ENCODE measurements around the gene PGM2L1.

Gene PGM2L1

DNA sequence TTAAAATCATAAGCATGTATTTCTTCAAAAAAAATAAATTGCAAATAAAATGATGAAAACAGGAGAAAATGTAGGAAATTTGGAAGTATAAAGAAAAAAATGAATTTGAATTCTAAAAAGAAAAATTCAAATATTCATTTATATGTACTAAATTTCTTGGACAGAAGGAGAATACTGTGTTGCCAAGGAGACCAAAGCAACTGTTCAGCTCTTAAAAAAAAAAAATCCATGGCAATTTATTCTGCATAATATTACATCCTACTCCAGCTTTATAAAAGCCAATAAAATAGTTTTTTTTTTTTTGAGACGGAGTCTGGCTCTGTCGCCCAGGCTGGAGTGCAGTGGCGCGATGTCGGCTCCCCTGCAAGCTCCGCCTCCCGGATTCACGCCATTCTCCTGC, 6.0 kb downstream of the PGM2L1 start:
- H3K27ac ChIP-seq (ENCODE audit: low read length), result no peak overlapping the region
- peaks cover 16% of the 10 kb centered on the region for H3K4me1 ChIP-seq (ENCODE audit: insufficient read depth, low read length)
- no peaks in the 10 kb centered on the region for H3K27me3 ChIP-seq (ENCODE audit: insufficient read depth, low read length)
- H3K9me3 ChIP-seq (ENCODE audit: insufficient read depth, low read depth, low read length), result no peaks in the 10 kb centered on the region
- H3K9ac ChIP-seq (ENCODE audit: low read depth, low read length), result no peak overlapping the region
- H3K4me3 ChIP-seq (ENCODE audit: low read length), result no peak overlapping the region
- H3K36me3 ChIP-seq (ENCODE audit: insufficient read depth, low read depth, low read length), result no peaks in the 10 kb centered on the region

DNA sequence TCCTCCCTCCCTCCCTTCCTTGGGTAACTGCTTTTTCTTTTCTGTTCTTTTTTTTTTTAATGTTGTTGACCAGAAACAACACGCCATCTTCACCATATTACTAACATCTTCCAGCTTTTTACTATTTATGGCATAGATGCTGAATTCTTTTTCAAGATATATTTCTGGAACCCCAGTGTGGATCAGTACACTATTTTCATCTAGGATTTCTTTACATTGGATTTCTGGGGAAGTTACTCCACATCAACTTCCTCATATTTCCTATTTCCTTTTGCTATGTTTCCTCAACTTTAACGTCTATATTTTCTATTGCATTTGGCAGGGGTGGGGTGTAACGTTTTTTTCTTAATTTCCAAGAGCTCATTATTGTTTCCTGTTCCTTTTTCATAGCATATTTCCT, 7.0 kb downstream of the PGM2L1 start:
- no peak overlapping the region for H3K4me3 ChIP-seq (ENCODE audit: low read length)
- no peaks in the 10 kb centered on the region for H3K36me3 ChIP-seq (ENCODE audit: insufficient read depth, low read depth, low read length)
- no peak overlapping the region for H3K27ac ChIP-seq (ENCODE audit: low read length)
- no peak overlapping the region for H3K9ac ChIP-seq (ENCODE audit: low read depth, low read length)
- H3K4me1 ChIP-seq (ENCODE audit: insufficient read depth, low read length), result peaks cover 25% of the 10 kb centered on the region
- H3K27me3 ChIP-seq (ENCODE audit: insufficient read depth, low read length), result no peaks in the 10 kb centered on the region
- no peaks in the 10 kb centered on the region for H3K9me3 ChIP-seq (ENCODE audit: insufficient read depth, low read depth, low read length)

DNA sequence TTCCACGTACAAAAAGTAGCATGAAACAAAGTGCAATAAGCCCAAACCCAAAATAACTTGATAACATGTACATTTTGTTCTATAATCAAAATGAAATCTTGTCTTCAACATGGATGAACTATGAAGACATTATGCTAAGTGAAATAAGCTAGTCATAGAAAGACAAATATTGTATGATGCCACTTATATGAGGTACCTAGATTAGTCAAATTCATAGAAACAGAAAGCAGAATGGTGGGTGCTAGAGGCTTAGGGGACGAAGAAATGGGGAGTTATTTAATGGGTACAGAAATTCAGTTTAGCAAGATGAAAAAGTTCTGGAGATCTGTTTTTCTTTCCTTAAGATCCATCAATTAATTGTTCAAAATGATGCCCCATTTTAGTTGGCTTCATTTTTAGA, 7.5 kb downstream of the PGM2L1 start:
- Histone ChIP-seq H3K9me3 (ENCODE audit: insufficient read depth, low read depth, low read length) (no peaks in the 10 kb centered on the region), H3K4me3 (ENCODE audit: low read length) (no peak overlapping the region), H3K27me3 (ENCODE audit: insufficient read depth, low read length) (no peaks in the 10 kb centered on the region), H3K4me1 (ENCODE audit: insufficient read depth, low read length) (peaks cover 25% of the 10 kb centered on the region), H3K27ac (ENCODE audit: low read length) (no peak overlapping the region), H3K9ac (ENCODE audit: low read depth, low read length) (no peak overlapping the region), H3K36me3 (ENCODE audit: insufficient read depth, low read depth, low read length) (no peaks in the 10 kb centered on the region)

DNA sequence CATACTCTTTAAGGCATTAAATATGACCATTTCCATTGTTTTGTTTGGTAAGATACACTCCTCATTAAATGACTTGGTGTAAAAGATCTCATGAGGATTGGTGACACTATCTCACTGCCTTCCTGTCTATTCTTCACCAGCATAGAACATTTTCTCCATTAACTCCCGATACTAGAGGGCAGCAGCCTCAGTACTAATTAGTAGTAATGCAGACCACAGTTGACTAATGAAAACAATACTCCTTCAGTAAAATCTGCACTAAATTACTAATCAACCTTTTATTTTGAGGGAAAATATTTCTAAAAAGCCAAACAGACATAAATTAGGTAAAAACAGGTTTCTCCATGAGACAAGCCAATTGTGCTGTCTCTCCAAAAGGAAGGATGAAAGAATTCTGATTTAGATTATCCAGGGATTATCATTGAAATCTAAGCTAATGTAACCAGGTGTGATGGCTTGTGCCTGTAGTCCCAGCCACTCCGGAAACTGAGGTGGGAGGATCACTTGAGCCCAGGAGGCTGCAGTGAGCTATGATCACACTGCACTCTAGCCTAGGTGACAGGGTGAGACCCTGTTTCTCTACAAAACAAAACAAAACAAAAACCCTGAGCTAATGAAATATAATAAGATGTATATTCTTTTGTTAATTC, 9.4 kb downstream of the PGM2L1 start:
- no peak overlapping the region; the same call in 1 of the 2 replicates for H3K9ac ChIP-seq (ENCODE audit: low read depth, low read length)
- H3K4me1 ChIP-seq (ENCODE audit: insufficient read depth, low read length), result peaks cover 28% of the 10 kb centered on the region
- no peak overlapping the region for H3K4me3 ChIP-seq (ENCODE audit: low read length)
- H3K36me3 ChIP-seq (ENCODE audit: insufficient read depth, low read depth, low read length), result no peaks in the 10 kb centered on the region
- no peaks in the 10 kb centered on the region for H3K27me3 ChIP-seq (ENCODE audit: insufficient read depth, low read length)
- H3K9me3 ChIP-seq (ENCODE audit: insufficient read depth, low read depth, low read length), result no peaks in the 10 kb centered on the region
- H3K27ac ChIP-seq (ENCODE audit: low read length), result no peak overlapping the region

DNA sequence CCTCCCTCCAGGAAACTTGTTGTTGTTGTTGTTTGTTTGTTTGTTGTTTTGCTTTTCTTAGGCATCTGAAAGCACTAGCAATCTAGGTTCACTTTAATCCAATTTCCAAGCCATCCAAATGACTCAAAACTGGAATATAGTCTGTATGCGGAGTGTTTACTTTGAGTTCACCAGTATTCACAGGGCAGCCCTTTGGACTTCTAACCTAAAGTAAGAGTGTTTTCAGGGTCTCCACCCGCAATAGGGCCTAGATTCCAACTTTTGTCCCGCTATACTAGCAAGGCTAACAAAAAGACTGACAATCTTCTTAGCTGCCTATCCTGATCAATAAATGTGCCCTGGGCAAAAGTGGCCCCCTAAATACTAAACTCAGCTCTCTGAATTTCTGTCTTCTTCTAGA, 13.6 kb downstream of the PGM2L1 start:
- Histone ChIP-seq H3K4me3 (ENCODE audit: low read length) (no peak overlapping the region), H3K9me3 (ENCODE audit: insufficient read depth, low read depth, low read length) (no peaks in the 10 kb centered on the region), H3K36me3 (ENCODE audit: insufficient read depth, low read depth, low read length) (no peaks in the 10 kb centered on the region), H3K27ac (ENCODE audit: low read length) (no peak overlapping the region), H3K4me1 (ENCODE audit: insufficient read depth, low read length) (peaks cover 28% of the 10 kb centered on the region), H3K9ac (ENCODE audit: low read depth, low read length) (no peak overlapping the region), H3K27me3 (ENCODE audit: insufficient read depth, low read length) (no peaks in the 10 kb centered on the region)

DNA sequence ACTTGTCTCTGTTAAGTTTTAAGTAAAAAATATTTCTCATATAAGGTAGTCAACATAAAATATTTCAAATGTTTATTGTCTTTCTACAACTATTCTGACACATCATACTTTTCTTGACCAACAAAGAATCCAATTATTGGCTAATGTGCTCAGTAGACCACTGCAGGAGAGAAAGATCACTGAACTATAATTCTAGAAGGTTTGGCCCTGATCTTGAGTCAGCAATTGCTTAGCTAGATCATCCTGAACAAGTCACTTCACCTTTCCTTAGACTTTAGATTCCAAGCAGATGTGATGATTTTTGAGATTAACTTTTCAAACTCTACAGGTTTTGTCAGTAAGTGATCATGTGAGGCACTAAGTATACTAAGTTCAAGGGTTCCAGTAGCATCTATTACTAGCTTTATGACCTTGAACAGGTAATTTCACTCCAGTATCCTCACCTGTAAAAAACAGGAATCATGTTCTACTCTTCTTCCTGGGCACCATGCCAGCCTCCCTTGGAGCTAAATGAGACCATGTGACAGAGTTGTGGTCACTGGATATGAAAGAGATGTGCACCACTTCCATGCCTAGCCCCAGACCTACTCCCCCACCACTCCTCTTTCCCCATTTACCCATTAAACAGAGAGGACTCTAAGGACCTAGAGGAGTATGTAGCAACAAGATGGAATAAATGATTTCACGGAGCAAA, 17.3 kb downstream of the PGM2L1 start:
- Histone ChIP-seq H3K27ac (ENCODE audit: low read length) (no peak overlapping the region), H3K4me1 (ENCODE audit: insufficient read depth, low read length) (0 out of 2 replicates have a peak, but pooled peaks cover 4% of the 10 kb centered on the region), H3K9ac (ENCODE audit: low read depth, low read length) (no peak overlapping the region), H3K36me3 (ENCODE audit: insufficient read depth, low read depth, low read length) (no peaks in the 10 kb centered on the region), H3K4me3 (ENCODE audit: low read length) (no peak overlapping the region), H3K9me3 (ENCODE audit: insufficient read depth, low read depth, low read length) (no peaks in the 10 kb centered on the region), H3K27me3 (ENCODE audit: insufficient read depth, low read length) (no peaks in the 10 kb centered on the region)

DNA sequence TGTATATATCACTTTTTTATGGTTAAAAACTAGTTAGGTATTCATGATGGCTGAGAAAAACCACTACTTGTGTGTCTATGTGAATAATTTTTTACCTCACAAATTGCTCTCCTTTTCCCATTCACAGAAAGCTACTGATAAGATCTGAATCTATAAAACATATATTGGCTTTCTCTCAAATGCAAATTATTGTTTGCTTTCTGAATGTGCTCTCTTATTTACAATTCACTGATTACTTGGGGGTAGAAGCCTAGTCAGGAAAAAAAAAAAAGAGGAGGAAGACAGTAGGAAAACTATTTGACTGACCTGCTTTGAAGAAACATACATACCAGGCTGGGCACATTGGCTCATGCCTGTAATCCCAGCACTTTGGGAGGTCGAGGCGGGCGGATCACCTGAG, 20.5 kb downstream of the PGM2L1 start:
- no peak overlapping the region for H3K9ac ChIP-seq (ENCODE audit: low read depth, low read length)
- no peak overlapping the region for H3K4me3 ChIP-seq (ENCODE audit: low read length)
- H3K27me3 ChIP-seq (ENCODE audit: insufficient read depth, low read length), result no peaks in the 10 kb centered on the region
- no peaks in the 10 kb centered on the region for H3K36me3 ChIP-seq (ENCODE audit: insufficient read depth, low read depth, low read length)
- H3K27ac ChIP-seq (ENCODE audit: low read length), result no peak overlapping the region
- H3K9me3 ChIP-seq (ENCODE audit: insufficient read depth, low read depth, low read length), result no peaks in the 10 kb centered on the region
- no peaks in the 10 kb centered on the region; the same call in 1 of the 2 replicates for H3K4me1 ChIP-seq (ENCODE audit: insufficient read depth, low read length)

DNA sequence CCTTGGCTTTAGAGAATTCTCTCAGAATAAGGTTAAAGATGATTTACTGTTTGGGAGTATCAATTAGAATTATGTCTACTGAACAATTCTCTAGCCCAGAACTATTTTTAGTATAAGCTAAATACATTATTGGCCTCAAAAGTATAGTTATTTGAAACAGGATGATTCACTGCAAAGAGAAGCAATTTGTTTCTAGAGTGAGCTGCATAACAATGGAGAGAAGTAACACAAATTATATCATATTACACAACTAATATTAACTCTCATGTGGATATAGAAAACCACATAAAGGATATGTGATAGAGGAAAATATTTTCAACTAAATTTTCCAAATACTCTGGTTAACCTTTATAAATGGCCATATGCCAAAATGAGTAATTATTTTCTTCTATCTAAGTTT, 24.9 kb downstream of the PGM2L1 start:
- Histone ChIP-seq H3K4me3 (ENCODE audit: low read length) (no peak overlapping the region), H3K36me3 (ENCODE audit: insufficient read depth, low read depth, low read length) (peaks cover 6% of the 10 kb centered on the region; the same call in 1 of the 2 replicates), H3K4me1 (ENCODE audit: insufficient read depth, low read length) (no peaks in the 10 kb centered on the region; the same call in 1 of the 2 replicates), H3K27ac (ENCODE audit: low read length) (no peak overlapping the region), H3K27me3 (ENCODE audit: insufficient read depth, low read length) (no peaks in the 10 kb centered on the region), H3K9me3 (ENCODE audit: insufficient read depth, low read depth, low read length) (no peaks in the 10 kb centered on the region), H3K9ac (ENCODE audit: low read depth, low read length) (no peak overlapping the region)

DNA sequence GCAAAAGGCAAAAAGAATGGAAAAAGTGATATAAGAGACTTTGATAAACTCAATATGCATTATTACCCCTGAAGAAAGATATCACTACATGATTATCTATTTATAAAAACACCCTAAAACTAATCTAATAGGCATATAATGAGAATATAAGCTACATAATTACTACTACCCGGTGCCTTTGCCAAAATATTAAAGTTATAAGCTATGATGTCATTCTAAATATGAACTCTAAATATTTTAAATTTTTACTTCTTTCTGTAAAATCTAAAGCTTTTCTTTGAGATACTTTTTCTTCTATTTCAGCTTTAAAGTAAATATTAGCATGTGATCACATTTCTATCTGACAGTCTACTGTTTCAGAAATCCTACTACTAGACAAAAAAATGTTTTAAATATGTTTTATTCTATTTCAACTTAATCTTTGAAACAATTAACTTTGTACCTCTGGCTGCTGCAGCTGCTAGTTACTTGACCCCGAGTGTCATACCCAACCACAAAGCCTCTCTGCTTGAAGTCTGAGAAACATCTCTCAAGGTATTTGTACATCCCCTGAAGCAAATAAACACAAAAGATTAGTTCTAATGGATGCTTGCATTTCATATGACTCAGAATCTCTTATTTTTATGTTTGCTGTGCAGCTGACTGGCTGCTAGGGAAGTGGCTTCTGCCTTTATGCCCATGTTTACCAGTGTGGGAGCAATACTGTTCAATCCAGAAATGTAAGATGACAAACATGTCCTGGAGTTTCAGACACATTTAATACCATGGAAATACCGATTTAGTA, 26.8 kb downstream of the PGM2L1 start:
- Histone ChIP-seq H3K4me1 (ENCODE audit: insufficient read depth, low read length) (no peaks in the 10 kb centered on the region; the same call in 1 of the 2 replicates), H3K36me3 (ENCODE audit: insufficient read depth, low read depth, low read length) (peaks cover 25% of the 10 kb centered on the region), H3K27me3 (ENCODE audit: insufficient read depth, low read length) (no peaks in the 10 kb centered on the region), H3K27ac (ENCODE audit: low read length) (no peak overlapping the region), H3K4me3 (ENCODE audit: low read length) (no peak overlapping the region), H3K9me3 (ENCODE audit: insufficient read depth, low read depth, low read length) (no peaks in the 10 kb centered on the region; the same call in 1 of the 2 replicates), H3K9ac (ENCODE audit: low read depth, low read length) (no peak overlapping the region)

DNA sequence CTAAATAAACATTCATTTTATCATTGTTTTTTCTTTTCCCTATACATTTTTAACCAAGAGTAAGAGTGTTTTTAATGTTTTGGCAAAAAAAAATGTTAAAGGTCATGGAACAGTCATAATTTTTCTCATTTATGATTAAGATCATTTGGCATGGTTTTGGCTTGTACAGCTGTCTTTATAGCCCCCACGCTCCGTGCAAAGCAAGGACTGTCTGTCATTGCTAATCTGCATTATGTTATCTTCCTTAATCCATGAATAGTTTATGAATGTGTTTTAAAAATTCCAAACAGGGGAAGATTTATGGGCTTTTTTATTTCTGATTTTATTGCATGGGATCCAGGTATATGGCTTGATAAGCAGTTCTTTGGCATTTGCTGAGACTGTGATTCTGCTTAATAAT, 28.1 kb downstream of the PGM2L1 start:
- H3K27ac ChIP-seq (ENCODE audit: low read length), result no peak overlapping the region
- H3K9ac ChIP-seq (ENCODE audit: low read depth, low read length), result no peak overlapping the region
- H3K4me1 ChIP-seq (ENCODE audit: insufficient read depth, low read length), result no peaks in the 10 kb centered on the region; the same call in 1 of the 2 replicates
- H3K9me3 ChIP-seq (ENCODE audit: insufficient read depth, low read depth, low read length), result no peaks in the 10 kb centered on the region; the same call in 1 of the 2 replicates
- no peaks in the 10 kb centered on the region for H3K27me3 ChIP-seq (ENCODE audit: insufficient read depth, low read length)
- peaks cover 27% of the 10 kb centered on the region for H3K36me3 ChIP-seq (ENCODE audit: insufficient read depth, low read depth, low read length)
- H3K4me3 ChIP-seq (ENCODE audit: low read length), result no peak overlapping the region

DNA sequence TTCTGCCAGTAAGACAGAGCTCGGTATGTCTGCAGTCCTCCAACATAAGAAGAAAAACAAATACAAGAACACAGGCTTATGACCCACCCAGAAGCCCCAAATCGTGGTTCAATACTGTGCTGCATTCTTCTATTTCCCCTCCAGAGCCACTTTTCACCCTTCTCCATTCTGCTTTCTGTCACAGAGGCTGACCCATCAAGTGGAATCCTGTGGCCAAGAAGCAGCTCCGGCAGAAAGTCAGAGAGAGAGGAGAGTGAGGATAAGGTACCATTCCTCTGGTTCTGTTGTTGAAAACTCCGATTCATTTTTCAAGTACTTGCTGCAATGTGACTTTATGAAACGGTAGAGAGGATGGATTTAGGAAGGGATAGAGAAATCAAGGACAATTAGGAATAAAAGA, 30.4 kb downstream of the PGM2L1 start:
- Histone ChIP-seq H3K9ac (ENCODE audit: low read depth, low read length) (no peak overlapping the region), H3K4me3 (ENCODE audit: low read length) (no peak overlapping the region), H3K27me3 (ENCODE audit: insufficient read depth, low read length) (no peaks in the 10 kb centered on the region), H3K9me3 (ENCODE audit: insufficient read depth, low read depth, low read length) (no peaks in the 10 kb centered on the region; the same call in 1 of the 2 replicates), H3K4me1 (ENCODE audit: insufficient read depth, low read length) (no peaks in the 10 kb centered on the region), H3K27ac (ENCODE audit: low read length) (no peak overlapping the region), H3K36me3 (ENCODE audit: insufficient read depth, low read depth, low read length) (peaks cover 27% of the 10 kb centered on the region)
